Measurements from ENCODE around the gene GPR52.

GPR52 gene

GRCh38 chr1:174415506-174415905, 32.3 kb upstream of the GPR52 start:
- Histone ChIP-seq H3K27ac (ENCODE audit: low read length) (no peak overlapping the region), H3K4me3 (ENCODE audit: low read length in 2 of 2) (no peak overlapping the region), H3K4me1 (ENCODE audit: control insufficient read depth, insufficient read depth, low read length) (no peaks in the 10 kb centered on the region), H3K36me3 (ENCODE audit: control insufficient read depth in 2 of 2, insufficient read depth in 2 of 2, low read length in 2 of 2) (no peaks in the 10 kb centered on the region), H3K27me3 (ENCODE audit: control insufficient read depth in 1 of 2, insufficient read depth in 2 of 2, low read length in 2 of 2) (no peaks in the 10 kb centered on the region), H3K9ac (ENCODE audit: low read length in 2 of 2) (no peak overlapping the region), H3K9me3 (ENCODE audit: control insufficient read depth in 2 of 2, low read length in 2 of 2) (no peaks in the 10 kb centered on the region)

- Histone ChIP-seq H3K9me3 (ENCODE audit: control insufficient read depth in 2 of 2, low read length in 2 of 2) (no peaks in the 10 kb centered on the region), H3K27me3 (ENCODE audit: control insufficient read depth in 1 of 2, insufficient read depth in 2 of 2, low read length in 2 of 2) (no peaks in the 10 kb centered on the region), H3K27ac (ENCODE audit: low read length) (no peak overlapping the region), H3K4me3 (ENCODE audit: low read length in 2 of 2) (no peak overlapping the region), H3K36me3 (ENCODE audit: control insufficient read depth in 2 of 2, insufficient read depth in 2 of 2, low read length in 2 of 2) (no peaks in the 10 kb centered on the region), H3K9ac (ENCODE audit: low read length in 2 of 2) (no peak overlapping the region), H3K4me1 (ENCODE audit: control insufficient read depth, insufficient read depth, low read length) (no peaks in the 10 kb centered on the region)
These were observed 29.8 kb upstream of the GPR52 start for GRCh38 chr1:174417921-174418320.

- Histone ChIP-seq H3K4me1 (ENCODE audit: control insufficient read depth, insufficient read depth, low read length) (no peaks in the 10 kb centered on the region), H3K9me3 (ENCODE audit: control insufficient read depth in 2 of 2, low read length in 2 of 2) (no peaks in the 10 kb centered on the region), H3K36me3 (ENCODE audit: control insufficient read depth in 2 of 2, insufficient read depth in 2 of 2, low read length in 2 of 2) (no peaks in the 10 kb centered on the region), H3K4me3 (ENCODE audit: low read length in 2 of 2) (no peak overlapping the region), H3K27ac (ENCODE audit: low read length) (no peak overlapping the region), H3K9ac (ENCODE audit: low read length in 2 of 2) (no peak overlapping the region), H3K27me3 (ENCODE audit: control insufficient read depth in 1 of 2, insufficient read depth in 2 of 2, low read length in 2 of 2) (no peaks in the 10 kb centered on the region)
These were observed 22.6 kb upstream of the GPR52 start for GRCh38 chr1:174425121-174425520.

- no peaks in the 10 kb centered on the region for H3K27me3 ChIP-seq (ENCODE audit: control insufficient read depth in 1 of 2, insufficient read depth in 2 of 2, low read length in 2 of 2)
- no peak overlapping the region for H3K9ac ChIP-seq (ENCODE audit: low read length in 2 of 2)
- no peaks in the 10 kb centered on the region for H3K9me3 ChIP-seq (ENCODE audit: control insufficient read depth in 2 of 2, low read length in 2 of 2)
- H3K36me3 ChIP-seq (ENCODE audit: control insufficient read depth in 2 of 2, insufficient read depth in 2 of 2, low read length in 2 of 2) = no peaks in the 10 kb centered on the region
- H3K4me1 ChIP-seq (ENCODE audit: control insufficient read depth, insufficient read depth, low read length) = no peaks in the 10 kb centered on the region
- no peak overlapping the region for H3K27ac ChIP-seq (ENCODE audit: low read length)
- no peak overlapping the region for H3K4me3 ChIP-seq (ENCODE audit: low read length in 2 of 2)
These were observed 21.6 kb upstream of the GPR52 start for GRCh38 chr1:174426153-174426552.

- Histone ChIP-seq H3K36me3 (ENCODE audit: control insufficient read depth in 2 of 2, insufficient read depth in 2 of 2, low read length in 2 of 2) (no peaks in the 10 kb centered on the region), H3K4me3 (ENCODE audit: low read length in 2 of 2) (no peak overlapping the region)
These were observed 19.7 kb upstream of the GPR52 start for GRCh38 chr1:174428033-174428432.

GRCh38 chr1:174428739-174429138, 19.0 kb upstream of the GPR52 start:
- Histone ChIP-seq H3K4me3 (ENCODE audit: low read length in 2 of 2) (no peak overlapping the region), H3K9me3 (ENCODE audit: control insufficient read depth in 2 of 2, low read length in 2 of 2) (no peaks in the 10 kb centered on the region), H3K36me3 (ENCODE audit: control insufficient read depth in 2 of 2, insufficient read depth in 2 of 2, low read length in 2 of 2) (no peaks in the 10 kb centered on the region), H3K27me3 (ENCODE audit: control insufficient read depth in 1 of 2, insufficient read depth in 2 of 2, low read length in 2 of 2) (no peaks in the 10 kb centered on the region), H3K4me1 (ENCODE audit: control insufficient read depth, insufficient read depth, low read length) (no peaks in the 10 kb centered on the region), H3K27ac (ENCODE audit: low read length) (no peak overlapping the region), H3K9ac (ENCODE audit: low read length in 2 of 2) (no peak overlapping the region)

More at GRCh38 chr1:174428033-174428432, 19.7 kb upstream of the GPR52 start:
- H3K9me3 ChIP-seq (ENCODE audit: control insufficient read depth in 2 of 2, low read length in 2 of 2) = no peaks in the 10 kb centered on the region
- H3K27me3 ChIP-seq (ENCODE audit: control insufficient read depth in 1 of 2, insufficient read depth in 2 of 2, low read length in 2 of 2) = no peaks in the 10 kb centered on the region
- H3K9ac ChIP-seq (ENCODE audit: low read length in 2 of 2) = no peak overlapping the region
- H3K4me1 ChIP-seq (ENCODE audit: control insufficient read depth, insufficient read depth, low read length) = no peaks in the 10 kb centered on the region
- H3K27ac ChIP-seq (ENCODE audit: low read length) = no peak overlapping the region

- Histone ChIP-seq H3K27ac (ENCODE audit: low read length) (no peak overlapping the region), H3K4me3 (ENCODE audit: low read length in 2 of 2) (no peak overlapping the region), H3K9me3 (ENCODE audit: control insufficient read depth in 2 of 2, low read length in 2 of 2) (no peaks in the 10 kb centered on the region), H3K36me3 (ENCODE audit: control insufficient read depth in 2 of 2, insufficient read depth in 2 of 2, low read length in 2 of 2) (no peaks in the 10 kb centered on the region), H3K4me1 (ENCODE audit: control insufficient read depth, insufficient read depth, low read length) (no peaks in the 10 kb centered on the region), H3K9ac (ENCODE audit: low read length in 2 of 2) (no peak overlapping the region), H3K27me3 (ENCODE audit: control insufficient read depth in 1 of 2, insufficient read depth in 2 of 2, low read length in 2 of 2) (no peaks in the 10 kb centered on the region)
These were observed 14.3 kb upstream of the GPR52 start for GRCh38 chr1:174433451-174433850.

- Histone ChIP-seq H3K9me3 (ENCODE audit: control insufficient read depth in 2 of 2, low read length in 2 of 2) (no peaks in the 10 kb centered on the region), H3K4me3 (ENCODE audit: low read length in 2 of 2) (no peak overlapping the region), H3K27ac (ENCODE audit: low read length) (no peak overlapping the region), H3K36me3 (ENCODE audit: control insufficient read depth in 2 of 2, insufficient read depth in 2 of 2, low read length in 2 of 2) (no peaks in the 10 kb centered on the region), H3K27me3 (ENCODE audit: control insufficient read depth in 1 of 2, insufficient read depth in 2 of 2, low read length in 2 of 2) (no peaks in the 10 kb centered on the region), H3K9ac (ENCODE audit: low read length in 2 of 2) (no peak overlapping the region), H3K4me1 (ENCODE audit: control insufficient read depth, insufficient read depth, low read length) (no peaks in the 10 kb centered on the region)
These were observed 2.4 kb upstream of the GPR52 start for GRCh38 chr1:174445351-174445750.

- no peaks in the 10 kb centered on the region for H3K27me3 ChIP-seq (ENCODE audit: control insufficient read depth in 1 of 2, insufficient read depth in 2 of 2, low read length in 2 of 2)
- H3K4me3 ChIP-seq (ENCODE audit: low read length in 2 of 2) = no peak overlapping the region
- no peaks in the 10 kb centered on the region for H3K9me3 ChIP-seq (ENCODE audit: control insufficient read depth in 2 of 2, low read length in 2 of 2)
- no peak overlapping the region for H3K27ac ChIP-seq (ENCODE audit: low read length)
- no peaks in the 10 kb centered on the region for H3K36me3 ChIP-seq (ENCODE audit: control insufficient read depth in 2 of 2, insufficient read depth in 2 of 2, low read length in 2 of 2)
- H3K9ac ChIP-seq (ENCODE audit: low read length in 2 of 2) = no peak overlapping the region
- no peaks in the 10 kb centered on the region for H3K4me1 ChIP-seq (ENCODE audit: control insufficient read depth, insufficient read depth, low read length)
These were observed 1.9 kb upstream of the GPR52 start for GRCh38 chr1:174445817-174446216.

- no peak overlapping the region for H3K9ac ChIP-seq (ENCODE audit: low read length in 2 of 2)
- H3K27ac ChIP-seq (ENCODE audit: low read length) = no peak overlapping the region
- H3K9me3 ChIP-seq (ENCODE audit: control insufficient read depth in 2 of 2, low read length in 2 of 2) = no peaks in the 10 kb centered on the region
- no peaks in the 10 kb centered on the region for H3K27me3 ChIP-seq (ENCODE audit: control insufficient read depth in 1 of 2, insufficient read depth in 2 of 2, low read length in 2 of 2)
- H3K4me1 ChIP-seq (ENCODE audit: control insufficient read depth, insufficient read depth, low read length) = no peaks in the 10 kb centered on the region
- H3K36me3 ChIP-seq (ENCODE audit: control insufficient read depth in 2 of 2, insufficient read depth in 2 of 2, low read length in 2 of 2) = no peaks in the 10 kb centered on the region
- H3K4me3 ChIP-seq (ENCODE audit: low read length in 2 of 2) = no peak overlapping the region
These were observed 743 bp downstream of the GPR52 start for GRCh38 chr1:174448531-174448883.

GRCh38 chr1:174448974-174449373, 1.2 kb downstream of the GPR52 start:
- Histone ChIP-seq H3K9me3 (ENCODE audit: control insufficient read depth in 2 of 2, low read length in 2 of 2) (no peaks in the 10 kb centered on the region), H3K4me3 (ENCODE audit: low read length in 2 of 2) (no peak overlapping the region), H3K36me3 (ENCODE audit: control insufficient read depth in 2 of 2, insufficient read depth in 2 of 2, low read length in 2 of 2) (no peaks in the 10 kb centered on the region), H3K27ac (ENCODE audit: low read length) (no peak overlapping the region), H3K27me3 (ENCODE audit: control insufficient read depth in 1 of 2, insufficient read depth in 2 of 2, low read length in 2 of 2) (no peaks in the 10 kb centered on the region), H3K9ac (ENCODE audit: low read length in 2 of 2) (no peak overlapping the region), H3K4me1 (ENCODE audit: control insufficient read depth, insufficient read depth, low read length) (no peaks in the 10 kb centered on the region)

- H3K27me3 ChIP-seq (ENCODE audit: control insufficient read depth in 1 of 2, insufficient read depth in 2 of 2, low read length in 2 of 2) = no peaks in the 10 kb centered on the region
- H3K9me3 ChIP-seq (ENCODE audit: control insufficient read depth in 2 of 2, low read length in 2 of 2) = no peaks in the 10 kb centered on the region
- H3K4me3 ChIP-seq (ENCODE audit: low read length in 2 of 2) = no peak overlapping the region
- no peak overlapping the region for H3K27ac ChIP-seq (ENCODE audit: low read length)
- H3K9ac ChIP-seq (ENCODE audit: low read length in 2 of 2) = no peak overlapping the region
- H3K36me3 ChIP-seq (ENCODE audit: control insufficient read depth in 2 of 2, insufficient read depth in 2 of 2, low read length in 2 of 2) = no peaks in the 10 kb centered on the region
- no peaks in the 10 kb centered on the region for H3K4me1 ChIP-seq (ENCODE audit: control insufficient read depth, insufficient read depth, low read length)
These were observed 3.6 kb downstream of the GPR52 start for GRCh38 chr1:174451408-174451807.
